MCF 10A (cell line): Measurements from ENCODE around the gene ZNF586. TPM values are rescaled to one million over a fixed set of nuclear protein-coding genes. Genes with fewer than 3 reads are reported as not detected.
"Not testable (repeated sequence)": the region's sequence is repeated elsewhere in the genome, so short reads cannot be mapped to it uniquely, and the experiment has no call there.

Source experiments
- Bru-seq: library from RNA; stranded (reverse); fragments of 400-500 nt; gene quantifications from one replicate; lab custom pipeline; 2021; lab: Mats Ljungman, UMichigan
- BruChase-seq, 2 experiments: library from RNA; stranded (reverse); fragments of 400-500 nt; gene quantifications; one replicate each; lab custom pipeline; 2021; lab: Mats Ljungman, UMichigan
- BruUV-seq: library from RNA; stranded (reverse); fragments of 400-500 nt; replicated peaks from 2 replicates; lab custom pipeline; 2021; lab: Mats Ljungman, UMichigan
- CTCF ChIA-PET: fragments of 300-600 bp; sonication (Branson Sonifier 250); formaldehyde crosslinking; extraction: SDS; loops from one replicate; lab custom pipeline; 2021; ENCODE audit warnings: antibody characterized with exemption, inconsistent platforms; lab: Yijun Ruan, JAX
- POLR2A ChIA-PET: fragments of 300-600, 350-650 bp; sonication (Branson Sonifier 250); formaldehyde crosslinking; extraction: SDS; loops from one replicate; lab custom pipeline; 2020; ENCODE audit warnings: antibody characterized with exemption, inconsistent platforms; lab: Yijun Ruan, JAX
- DNase-seq: peaks from one replicate; pipeline ENCODE4 v3.0.0-alpha.2; 2018; ENCODE audit not compliant: unreplicated experiment
- H3K27ac Mint-ChIP-seq: one replicate; pipeline ENCODE4 v1.8.0; 2022; ENCODE audit warnings: mild to moderate bottlenecking, low read depth, mixed read lengths; ENCODE audit not compliant: unreplicated experiment
- H3K27me3 Mint-ChIP-seq: one replicate; pipeline ENCODE4 v1.8.0; 2022; ENCODE audit warnings: mixed read lengths; ENCODE audit not compliant: insufficient read depth, unreplicated experiment
- H3K36me3 Mint-ChIP-seq: one replicate; pipeline ENCODE4 v1.8.0; 2022; ENCODE audit warnings: mild to moderate bottlenecking, moderate library complexity, mixed read lengths; ENCODE audit not compliant: insufficient read depth, unreplicated experiment
- H3K4me1 Mint-ChIP-seq: one replicate; pipeline ENCODE4 v1.8.0; 2022; ENCODE audit warnings: mixed read lengths; ENCODE audit not compliant: insufficient read depth, unreplicated experiment
- H3K4me3 Mint-ChIP-seq: one replicate; pipeline ENCODE4 v1.8.0; 2022; ENCODE audit warnings: mild to moderate bottlenecking, moderate library complexity, mixed read lengths; ENCODE audit not compliant: unreplicated experiment
- H3K9me3 Mint-ChIP-seq: one replicate; pipeline ENCODE4 v1.8.0; 2022; ENCODE audit warnings: mixed read lengths; ENCODE audit not compliant: unreplicated experiment
- intact Hi-C: fragments of 100-400 bp; cut with micrococcal nuclease; formaldehyde crosslinking; loops from 2 replicates; pipeline ENCODE4 v1.14.1; 2022
- long read RNA-seq: library from polyadenylated mRNA; stranded (forward); transcript quantifications from one replicate; pipeline ENCODE4 v2.0.0, GENCODE V29; 2022
- total RNA-seq: library from RNA; stranded (reverse); gene quantifications from 2 replicates; pipeline ENCODE4 v1.2.3, GENCODE V29; 2022
- TF ChIP-seq, protein P1 (sequence below): fragments of 200-600 bp; IDR thresholded peaks from one replicate; pipeline ENCODE4 v1.8.0; 2022; ENCODE audit warnings: antibody characterized with exemption, mild to moderate bottlenecking; ENCODE audit not compliant: unreplicated experiment

The ZNF586 gene
- 13.4 and 13.9 TPM in 2 replicates for total RNA-seq
- Bru-seq, nascent RNA = percentile 82 among the genes with signal in this experiment
- BruChase-seq, experiment 1, labeled RNA remaining after a 6-hour chase = percentile 90 among the genes with signal in this experiment
- percentile 87 among the genes with signal in this experiment for BruChase-seq, experiment 2, labeled RNA remaining after a 2-hour chase
- long read RNA-seq, transcript ZNF586-203 (3 exons, 2,163 nt) = major isoform, 5 of 12 reads
- long read RNA-seq, partial matches to known transcripts = 0 of 12 reads
- long read RNA-seq, other reads (novel, unspliced or antisense) = 7 of 12 reads

- TF ChIP-seq, protein P1, sequence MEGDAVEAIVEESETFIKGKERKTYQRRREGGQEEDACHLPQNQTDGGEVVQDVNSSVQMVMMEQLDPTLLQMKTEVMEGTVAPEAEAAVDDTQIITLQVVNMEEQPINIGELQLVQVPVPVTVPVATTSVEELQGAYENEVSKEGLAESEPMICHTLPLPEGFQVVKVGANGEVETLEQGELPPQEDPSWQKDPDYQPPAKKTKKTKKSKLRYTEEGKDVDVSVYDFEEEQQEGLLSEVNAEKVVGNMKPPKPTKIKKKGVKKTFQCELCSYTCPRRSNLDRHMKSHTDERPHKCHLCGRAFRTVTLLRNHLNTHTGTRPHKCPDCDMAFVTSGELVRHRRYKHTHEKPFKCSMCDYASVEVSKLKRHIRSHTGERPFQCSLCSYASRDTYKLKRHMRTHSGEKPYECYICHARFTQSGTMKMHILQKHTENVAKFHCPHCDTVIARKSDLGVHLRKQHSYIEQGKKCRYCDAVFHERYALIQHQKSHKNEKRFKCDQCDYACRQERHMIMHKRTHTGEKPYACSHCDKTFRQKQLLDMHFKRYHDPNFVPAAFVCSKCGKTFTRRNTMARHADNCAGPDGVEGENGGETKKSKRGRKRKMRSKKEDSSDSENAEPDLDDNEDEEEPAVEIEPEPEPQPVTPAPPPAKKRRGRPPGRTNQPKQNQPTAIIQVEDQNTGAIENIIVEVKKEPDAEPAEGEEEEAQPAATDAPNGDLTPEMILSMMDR = no peak
- no TSS peak for BruUV-seq
- Mint-ChIP-seq H3K27ac (peak within 1 kb of the TSS; percentile 73), H3K27me3 (no peaks in the 10 kb centered on the region), H3K4me3 (peak within 1 kb of the TSS; percentile 84), H3K9me3 (no peaks in the 10 kb centered on the region), H3K4me1 (peaks cover 10% of the 10 kb centered on the region), H3K36me3 (peaks cover 49% of the 10 kb centered on the region)
- peak; percentile 93 for DNase-seq
- ChIA-PET POLR2A (interaction anchor here (0.9 to 3.1 kb wide), 12 partner anchors 19 to 414 kb away, joined by 3 to 18 read pairs (median 4); partner anchors contain the start of genes ZNF274, ZNF530, ZNF551 and ZNF552), CTCF (interaction anchor here (0.6 kb wide), 1 partner anchor 22 kb away, joined by 3 read pairs; no protein-coding TSS in a partner anchor)
- intact Hi-C loops = no loop called here
Observed at GRCh38 chr19:57769345-57770131, at the start of gene ZNF586. ZNF586 (plus strand) TSS chr19:57769676; CDS start chr19:57769843, 167 bp downstream.

- no peak overlapping the region for H3K4me3 Mint-ChIP-seq
- peaks cover 36% of the 10 kb centered on the region for H3K36me3 Mint-ChIP-seq
- TF ChIP-seq, protein P1 = no peak
- CTCF ChIA-PET = no interaction called here
- peaks cover 33% of the 10 kb centered on the region for H3K9me3 Mint-ChIP-seq
- no peaks in the 10 kb centered on the region for H3K4me1 Mint-ChIP-seq
- no TSS peak for BruUV-seq
- DNase-seq = no peak
- H3K27me3 Mint-ChIP-seq = no peaks in the 10 kb centered on the region
- intact Hi-C loops = no loop called here
- POLR2A ChIA-PET = no interaction called here
- H3K27ac Mint-ChIP-seq = no peak overlapping the region
Observed at GRCh38 chr19:57719901-57720519, 49.5 kb upstream of the ZNF586 start.

GRCh38 chr19:57720878-57721277 is 48.6 kb upstream of the ZNF586 start:
- Mint-ChIP-seq H3K27ac (no peak overlapping the region), H3K9me3 (peaks cover 28% of the 10 kb centered on the region), H3K4me1 (no peaks in the 10 kb centered on the region), H3K36me3 (peaks cover 39% of the 10 kb centered on the region), H3K27me3 (no peaks in the 10 kb centered on the region), H3K4me3 (no peak overlapping the region)
- intact Hi-C loops = no loop called here
- TF ChIP-seq, protein P1 = no peak
- ChIA-PET CTCF (no interaction called here), POLR2A (no interaction called here)
- no peak for DNase-seq
- BruUV-seq = no TSS peak

DNA sequence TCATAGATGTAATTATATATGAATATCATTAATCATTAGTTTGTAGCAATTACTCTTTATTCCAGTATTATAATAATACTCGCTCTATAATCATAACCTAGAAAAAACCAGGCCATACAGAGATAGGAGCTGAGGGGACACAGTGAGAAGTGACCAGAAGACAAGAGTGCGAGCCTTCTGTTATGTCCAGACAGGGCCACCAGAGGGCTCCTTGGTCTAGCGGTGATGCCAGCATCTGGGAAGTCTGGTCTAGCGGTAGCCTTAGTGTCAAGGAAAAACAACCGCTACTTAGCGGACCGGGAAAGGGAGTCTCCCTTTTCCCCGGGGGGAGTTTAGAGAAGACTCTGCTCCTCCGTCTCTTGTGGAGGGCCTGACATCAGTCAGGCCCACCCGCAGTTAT is 31.2 kb upstream of the ZNF586 start:
- H3K27ac Mint-ChIP-seq, H3K27me3 Mint-ChIP-seq, BruUV-seq, H3K36me3 Mint-ChIP-seq, H3K4me3 Mint-ChIP-seq, intact Hi-C loops, DNase-seq, H3K4me1 Mint-ChIP-seq: not testable (repeated sequence)
- peaks cover 10% of the 10 kb centered on the region for H3K9me3 Mint-ChIP-seq
- ChIA-PET POLR2A (interaction anchor here (1.4 kb wide), 1 partner anchor 31 kb away, joined by 3 read pairs; the partner anchor contains the start of gene ZNF586), CTCF (interaction anchor here (1.1 kb wide), 1 partner anchor 11 kb away, joined by 3 read pairs; the partner anchor contains the start of gene ZNF671)

DNA sequence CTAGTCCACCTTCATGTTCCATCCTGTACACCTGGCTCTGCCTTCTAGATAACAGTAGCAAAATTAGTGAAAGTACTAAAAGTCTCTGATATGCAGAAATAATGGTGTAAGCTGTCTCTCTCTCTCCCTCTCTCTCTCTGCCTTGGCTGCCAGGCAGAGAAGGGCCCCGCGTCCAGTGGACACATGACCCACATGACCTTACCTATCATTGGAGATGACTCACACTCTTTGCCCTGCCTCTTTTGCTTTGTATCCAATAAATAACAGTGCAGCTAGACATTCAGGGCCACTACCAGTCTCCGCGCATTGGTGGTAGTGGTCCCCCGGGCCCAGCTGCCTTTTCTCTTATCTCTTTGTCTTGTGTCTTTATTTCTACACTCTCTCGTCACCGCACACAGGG is 30.7 kb upstream of the ZNF586 start:
- H3K27ac Mint-ChIP-seq, BruUV-seq, intact Hi-C loops, H3K36me3 Mint-ChIP-seq, H3K4me3 Mint-ChIP-seq, POLR2A ChIA-PET, H3K27me3 Mint-ChIP-seq, DNase-seq, H3K4me1 Mint-ChIP-seq: not testable (repeated sequence)
- CTCF ChIA-PET = interaction anchor here (1.1 kb wide), 1 partner anchor 11 kb away, joined by 3 read pairs; the partner anchor contains the start of gene ZNF671
- H3K9me3 Mint-ChIP-seq = peaks cover 10% of the 10 kb centered on the region
